Epidermal melanocyte (primary cell): Measurements from ENCODE around the gene SCAF4.
A peak's percentile ranks its signal among the peaks of the same experiment; 100 is the strongest.
"Not testable (repeated sequence)": the region's sequence is repeated elsewhere in the genome, so short reads cannot be mapped to it uniquely, and the experiment has no call there.

ENCODE experiments used
- DNase-seq: peaks from one replicate; pipeline ENCODE4 v3.0.0; 2011; ENCODE audit warnings: low spot score; ENCODE audit not compliant: insufficient read length

The SCAF4 gene

GRCh38 chr21:31731857-31732596 is at the start of gene SCAF4:
Gene SCAF4 (minus strand): TSS chr21:31732118. CDS start chr21:31731692, 426 bp downstream.
- peak; percentile 90 for DNase-seq

- no peak for DNase-seq
These were observed 49.0 kb upstream of the SCAF4 start for GRCh38 chr21:31780944-31781343.

- DNase-seq = no peak
These were observed 46.6 kb upstream of the SCAF4 start for GRCh38 chr21:31778546-31778945.

GRCh38 chr21:31777857-31778256 is 45.9 kb upstream of the SCAF4 start:
- DNase-seq = no peak

- DNase-seq = no peak
These were observed 42.1 kb upstream of the SCAF4 start for GRCh38 chr21:31774031-31774430.

GRCh38 chr21:31772674-31773555 is 41.0 kb upstream of the SCAF4 start:
- no peak for DNase-seq

GRCh38 chr21:31771685-31772084 is 39.8 kb upstream of the SCAF4 start:
- DNase-seq = no peak

- DNase-seq = no peak
These were observed 36.8 kb upstream of the SCAF4 start for GRCh38 chr21:31768710-31769109.

- no peak for DNase-seq
These were observed 35.0 kb upstream of the SCAF4 start for GRCh38 chr21:31766899-31767298.

GRCh38 chr21:31765850-31766249 is 33.9 kb upstream of the SCAF4 start:
- not testable (repeated sequence) for DNase-seq

GRCh38 chr21:31760931-31761330 is 29.0 kb upstream of the SCAF4 start:
- DNase-seq = no peak

GRCh38 chr21:31756787-31757186 is 24.9 kb upstream of the SCAF4 start:
- no peak for DNase-seq

GRCh38 chr21:31755027-31755426 is 23.1 kb upstream of the SCAF4 start:
- no peak for DNase-seq

- DNase-seq = peak; percentile 65
These were observed 22.7 kb upstream of the SCAF4 start for GRCh38 chr21:31754708-31754960.

GRCh38 chr21:31753949-31754707 is 22.2 kb upstream of the SCAF4 start:
- DNase-seq = no peak

- DNase-seq = no peak
These were observed 21.0 kb upstream of the SCAF4 start for GRCh38 chr21:31752967-31753366.

GRCh38 chr21:31752352-31752751 is 20.4 kb upstream of the SCAF4 start:
- no peak for DNase-seq

- no peak for DNase-seq
These were observed 18.9 kb upstream of the SCAF4 start for GRCh38 chr21:31750843-31751242.

GRCh38 chr21:31744182-31744800 is 12.4 kb upstream of the SCAF4 start:
- no peak for DNase-seq

- DNase-seq = no peak
These were observed 11.8 kb upstream of the SCAF4 start for GRCh38 chr21:31743712-31744111.

GRCh38 chr21:31741116-31741515 is 9.2 kb upstream of the SCAF4 start:
- DNase-seq = no peak
